ENCODE results near the gene JOSD2.

- TF ChIP-seq CTCF (IDR thresholded peaks at IDR 0.05; ENCODE audit: insufficient read depth, low read length) (no peak), POLR2AphosphoS5 (IDR thresholded peaks at IDR 0.05; ENCODE audit: low read depth) (no peak)
These were observed 35.7 kb upstream of the JOSD2 start for GRCh38 chr19:50546527-50547221.

All from HL-60 (cell line).